DLD1 (cell line): ENCODE results near the gene RIMS4.

Source experiments
- in situ Hi-C: cut with HindIII; loops from 2 replicates; pipeline ENCODE4 v1.10.0; 2017; ENCODE audit warnings: low sequenced_read_pairs

RIMS4 gene

GRCh38 chr20:44743916-44744655, 66.3 kb downstream of the RIMS4 start:
- in situ Hi-C loops: no loop called here

DNA sequence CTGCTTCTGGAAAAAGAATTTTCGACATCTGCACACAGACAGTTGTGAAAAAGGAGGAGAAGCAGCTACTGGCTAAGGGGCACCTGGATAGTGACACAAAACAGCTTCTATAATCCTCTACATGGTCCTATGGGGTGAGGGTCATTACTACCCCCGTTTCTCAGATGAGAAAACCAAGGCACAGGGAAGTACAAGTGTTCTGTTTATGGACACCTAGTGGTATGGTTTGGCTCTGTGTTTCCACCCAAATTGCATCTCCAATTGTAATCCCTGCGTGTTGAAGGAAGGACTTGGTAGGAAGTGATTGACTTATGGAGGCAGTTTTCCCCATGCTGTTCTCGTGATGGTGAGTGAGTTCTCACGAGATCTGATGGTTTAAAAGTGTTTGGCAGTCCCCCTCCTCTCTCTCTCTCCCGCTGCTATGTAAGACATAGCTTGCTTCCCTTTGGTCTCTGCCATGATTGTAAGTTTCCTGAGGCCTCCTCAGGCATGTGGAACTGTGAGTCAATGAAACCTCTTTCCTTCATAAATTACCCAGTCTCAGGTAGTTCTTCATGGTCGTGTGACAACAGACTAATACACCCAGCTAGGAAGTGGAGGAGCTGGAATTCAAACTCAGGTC, 67.2 kb downstream of the RIMS4 start:
- in situ Hi-C loops: no loop called here

DNA sequence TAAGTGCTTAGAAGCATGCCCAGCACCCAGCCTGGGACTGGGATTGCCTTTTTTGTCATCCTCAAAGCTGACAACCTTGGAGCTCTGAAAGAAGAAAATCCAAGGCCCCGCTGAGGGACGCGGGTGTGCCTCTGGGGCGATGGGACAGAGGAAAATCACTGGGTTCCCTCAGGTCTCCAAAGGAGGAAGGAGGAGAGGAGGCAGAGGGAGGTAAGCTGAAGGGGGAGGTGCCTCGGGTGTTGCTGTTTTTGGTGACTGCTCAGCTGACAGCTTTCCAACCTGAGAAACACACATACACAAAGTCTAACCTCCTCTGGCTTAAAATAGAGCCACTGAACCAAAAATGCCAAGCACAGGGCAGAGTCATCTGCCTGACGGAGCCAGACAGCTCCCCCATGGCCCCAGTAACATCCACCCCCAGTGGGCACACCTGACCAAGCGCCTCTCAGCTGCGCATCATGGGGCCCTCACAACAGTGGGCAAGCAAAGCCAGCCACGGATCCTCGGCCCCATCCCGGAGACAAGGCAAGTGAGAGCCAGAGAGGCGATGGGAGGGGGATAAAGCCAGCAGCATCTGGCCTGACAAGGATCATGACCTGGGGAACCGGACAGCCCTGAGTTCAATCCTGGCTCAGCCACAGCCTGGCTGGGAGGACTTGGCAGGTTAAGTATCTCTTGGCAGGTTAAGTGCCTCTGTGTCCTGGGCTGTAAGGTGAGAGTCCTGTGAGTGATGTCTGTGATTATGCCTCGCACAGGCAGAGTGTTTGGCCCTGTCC, 67.9 kb downstream of the RIMS4 start:
- in situ Hi-C loops: no loop called here

DNA sequence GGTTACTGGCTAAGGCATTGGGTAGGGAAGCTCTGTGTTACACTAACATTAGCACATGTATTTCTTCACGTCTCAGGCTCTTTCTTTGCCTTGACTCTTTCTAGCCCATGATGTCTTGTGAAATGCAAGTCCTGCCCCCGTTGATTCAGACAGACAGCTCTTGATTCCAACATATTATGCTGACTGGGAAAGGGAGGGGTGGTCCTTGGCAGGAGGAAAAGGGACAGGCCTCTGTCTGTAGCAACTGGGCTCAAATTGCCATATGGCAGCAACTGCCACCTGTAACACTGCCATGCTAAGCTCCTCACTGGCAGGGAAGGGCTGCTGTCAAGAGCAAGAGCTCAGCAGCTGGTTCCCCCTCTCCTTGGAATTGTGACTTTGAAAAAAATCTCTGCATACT, 70.4 kb downstream of the RIMS4 start:
- in situ Hi-C loops: no loop called here

DNA sequence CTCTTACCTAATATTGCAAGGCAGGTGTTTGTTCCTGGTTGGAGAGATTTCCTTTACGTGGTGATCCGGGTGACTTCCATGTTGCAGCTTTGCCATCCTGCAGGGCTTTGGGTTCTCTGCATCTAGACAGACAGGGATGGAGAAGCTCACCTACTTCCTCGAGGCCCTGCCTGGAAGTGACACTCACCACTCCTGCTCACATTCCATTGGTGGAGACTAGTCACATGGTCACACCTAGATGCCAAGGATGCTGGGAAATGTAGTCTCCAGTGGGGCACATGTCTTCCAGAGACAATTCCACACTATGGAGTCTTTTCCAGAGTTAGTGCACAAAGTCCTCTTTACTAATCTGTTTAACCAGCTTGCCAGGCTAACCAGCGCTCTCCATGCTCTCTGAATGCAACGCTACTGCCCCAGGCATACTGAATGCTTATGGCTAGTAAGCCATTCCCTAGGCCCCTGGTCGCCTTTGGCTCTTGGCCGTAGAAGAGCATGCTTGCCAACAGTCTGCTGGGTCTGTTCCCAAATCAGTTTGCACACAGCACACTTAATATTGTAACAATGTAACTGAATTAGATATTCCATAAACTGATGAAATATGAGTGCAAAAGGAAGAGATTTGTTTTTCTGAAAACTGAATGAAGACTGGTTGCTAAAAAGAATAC, 71.4 kb downstream of the RIMS4 start:
- in situ Hi-C loops: no loop called here

- in situ Hi-C loops: no loop called here
These were observed 73.2 kb downstream of the RIMS4 start for GRCh38 chr20:44737116-44737515.

GRCh38 chr20:44736170-44737021, 74.0 kb downstream of the RIMS4 start:
- in situ Hi-C loops: no loop called here

- in situ Hi-C loops: no loop called here
These were observed 74.6 kb downstream of the RIMS4 start for GRCh38 chr20:44735816-44736169.

- in situ Hi-C loops: loop anchor here (5.0 kb wide), 1 partner anchor 53 kb away; no protein-coding TSS in a partner anchor
These were observed 75.4 kb downstream of the RIMS4 start for GRCh38 chr20:44734938-44735337.

DNA sequence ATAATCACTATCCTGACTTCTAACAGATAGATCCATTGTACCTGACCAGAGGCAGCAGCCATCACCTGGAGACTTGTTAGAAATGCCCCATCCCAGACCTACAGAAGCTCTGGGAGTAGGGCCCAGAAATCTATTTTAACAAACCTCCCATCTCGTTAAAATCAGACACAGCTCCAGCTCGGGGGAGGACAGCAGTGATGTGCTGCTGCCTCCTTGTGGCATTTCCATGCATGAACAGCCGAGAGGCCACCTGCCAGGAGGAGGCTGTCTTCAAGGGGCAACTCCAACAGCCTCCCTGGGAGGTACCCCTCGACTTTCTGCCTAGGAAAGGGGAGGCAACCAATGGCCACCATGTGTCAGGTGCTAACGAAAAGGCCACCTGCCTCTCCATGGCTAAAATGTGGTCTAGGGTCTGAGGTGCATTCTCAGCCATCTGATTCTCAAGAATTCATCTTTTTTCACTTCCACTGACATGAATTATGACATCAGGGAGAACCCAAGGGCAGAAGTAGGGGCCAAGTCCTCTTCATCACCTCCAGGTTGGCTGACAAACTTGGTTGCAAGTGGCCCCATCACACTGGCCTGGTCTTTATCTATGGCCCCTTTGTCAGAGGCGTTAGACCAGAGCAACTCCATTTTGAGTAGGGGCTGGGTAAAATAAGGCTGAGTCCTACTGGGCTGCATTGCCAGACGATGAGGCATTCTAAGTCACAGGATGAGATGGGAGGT, 76.8 kb downstream of the RIMS4 start:
- in situ Hi-C loops: loop anchor here (5.0 kb wide), 1 partner anchor 51 kb away; no protein-coding TSS in a partner anchor

DNA sequence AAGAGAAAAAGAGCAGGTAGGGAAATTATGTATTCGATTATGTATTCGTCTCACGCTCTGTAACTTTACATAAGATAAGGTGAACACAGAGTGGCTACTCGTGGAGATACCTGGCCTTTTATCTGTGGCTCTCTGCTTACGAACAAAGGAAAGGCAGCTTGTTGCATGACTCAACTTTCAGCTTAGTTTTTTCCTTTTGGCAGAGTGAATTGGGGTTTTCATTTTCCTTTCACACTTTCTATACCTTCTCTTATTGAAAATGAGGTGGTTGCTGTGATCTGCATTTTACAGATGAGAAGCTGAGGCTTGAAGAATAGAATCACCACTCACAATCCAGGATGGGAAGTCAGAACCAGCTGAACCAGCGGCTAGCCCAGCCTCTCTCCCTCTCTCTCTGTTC, 78.0 kb downstream of the RIMS4 start:
- in situ Hi-C loops: loop anchor here (5.0 kb wide), 1 partner anchor 50 kb away; no protein-coding TSS in a partner anchor

- in situ Hi-C loops: loop anchor here (5.0 kb wide), 1 partner anchor 49 kb away; no protein-coding TSS in a partner anchor
These were observed 78.7 kb downstream of the RIMS4 start for GRCh38 chr20:44731657-44732056.

DNA sequence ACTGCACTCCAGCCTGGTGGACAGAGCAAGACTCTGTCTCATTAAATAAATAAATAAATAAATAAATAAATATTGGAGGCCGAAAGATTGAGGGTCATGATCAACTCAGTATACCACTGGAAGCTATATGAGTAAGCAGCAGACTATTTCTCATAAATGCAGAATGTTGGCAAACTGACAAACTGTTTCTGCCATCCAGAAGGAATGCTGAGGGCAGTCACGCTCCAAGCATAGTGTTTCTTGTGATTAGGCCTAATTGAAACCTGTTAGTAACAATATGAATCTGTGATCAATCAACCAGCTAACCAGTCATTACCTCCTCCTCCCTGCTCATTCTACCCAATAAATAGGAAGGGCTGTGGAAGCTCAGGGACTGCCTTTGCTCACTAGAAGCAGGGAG, 79.9 kb downstream of the RIMS4 start:
- in situ Hi-C loops: loop anchor here (5.0 kb wide), 1 partner anchor 48 kb away; no protein-coding TSS in a partner anchor

DNA sequence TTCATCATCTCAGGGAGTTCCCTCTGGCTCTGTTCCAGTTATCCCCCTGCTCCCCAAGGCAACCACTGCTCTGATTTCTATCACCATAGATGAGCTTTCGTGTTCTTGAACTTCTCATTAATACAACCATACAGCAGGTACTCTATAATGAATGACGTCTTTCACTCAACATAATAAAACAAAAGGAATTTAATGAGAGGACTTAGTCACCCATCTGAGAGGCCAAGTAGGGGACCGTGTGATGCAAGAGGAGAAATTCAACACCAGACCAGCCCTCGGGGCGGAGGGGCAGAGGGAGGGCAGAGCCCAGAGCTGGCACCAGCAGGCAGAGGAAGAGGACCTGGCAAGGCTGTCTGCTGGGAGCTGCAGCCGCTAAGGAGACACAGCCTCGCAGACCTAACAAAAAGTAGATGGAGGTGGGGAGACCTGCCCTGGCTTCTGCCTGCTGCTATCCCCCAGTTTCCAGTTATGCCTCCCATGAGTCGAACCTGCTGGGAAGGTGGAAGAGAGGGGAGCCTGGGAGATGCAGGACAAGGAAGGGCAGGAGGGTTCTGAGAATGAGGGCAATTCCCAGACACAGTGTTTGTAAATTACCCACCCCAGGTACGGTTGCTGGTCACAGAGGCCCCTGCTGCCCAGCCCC, 81.4 kb downstream of the RIMS4 start:
- in situ Hi-C loops: no loop called here

GRCh38 chr20:44727651-44728050, 82.7 kb downstream of the RIMS4 start:
- in situ Hi-C loops: no loop called here

DNA sequence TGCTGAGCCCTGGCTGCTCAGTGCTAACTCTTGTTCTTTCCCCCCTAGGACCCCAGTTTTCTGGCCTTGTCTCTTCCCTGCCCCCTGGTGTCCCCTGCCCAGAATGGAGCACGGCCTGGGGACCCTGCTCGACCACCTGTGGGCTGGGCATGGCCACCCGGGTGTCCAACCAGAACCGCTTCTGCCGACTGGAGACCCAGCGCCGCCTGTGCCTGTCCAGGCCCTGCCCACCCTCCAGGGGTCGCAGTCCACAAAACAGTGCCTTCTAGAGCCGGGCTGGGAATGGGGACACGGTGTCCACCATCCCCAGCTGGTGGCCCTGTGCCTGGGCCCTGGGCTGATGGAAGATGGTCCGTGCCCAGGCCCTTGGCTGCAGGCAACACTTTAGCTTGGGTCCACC, 83.3 kb downstream of the RIMS4 start:
- in situ Hi-C loops: no loop called here

- in situ Hi-C loops: no loop called here
These were observed 84.5 kb downstream of the RIMS4 start for GRCh38 chr20:44725837-44726236.

GRCh38 chr20:44724423-44725091, 85.8 kb downstream of the RIMS4 start:
- in situ Hi-C loops: no loop called here
